Natural killer cell (primary cell): ENCODE measurements around the gene BDP1. TPM values are rescaled to one million over a fixed set of nuclear protein-coding genes. Genes with fewer than 3 reads are reported as not detected.
A peak's percentile ranks its signal among the peaks of the same experiment; 100 is the strongest.

Source experiments
- ATAC-seq, 3 donors: fragments of 150-1000 bp in 2 of 3; fragments of 200-7000 bp in 1 of 3; cut with Tn5 transposase; 1 replicate in 1 of 3; 2 replicates in 2 of 3; pipeline ENCODE4 v1.10.0; 2021; ENCODE audit warnings: mild to moderate bottlenecking in 2 of 3, moderate library complexity in 2 of 3
- DNase-seq, 2 donors: peaks; one replicate each; pipeline versions ENCODE4 v3.0.0 to v3.0.0-alpha.2; 2013 to 2021; ENCODE audit warnings: mixed read lengths in 1 of 2
- H3K27ac ChIP-seq: one replicate; pipeline ENCODE4 v1.5.1; 2013; ENCODE audit warnings: mild to moderate bottlenecking, low read length
- H3K27me3 ChIP-seq: one replicate; pipeline ENCODE4 v1.6.1; 2013; ENCODE audit warnings: low read length; ENCODE audit not compliant: control insufficient read depth, insufficient read depth
- H3K36me3 ChIP-seq: one replicate; pipeline ENCODE4 v1.6.1; 2013; ENCODE audit warnings: low read length; ENCODE audit not compliant: control insufficient read depth, insufficient read depth
- H3K4me1 ChIP-seq: one replicate; pipeline ENCODE4 v1.6.1; 2013; ENCODE audit warnings: low read length; ENCODE audit not compliant: control insufficient read depth, insufficient read depth
- H3K4me3 ChIP-seq: one replicate; pipeline ENCODE4 v1.5.1; 2013; ENCODE audit warnings: low read length
- H3K9me3 ChIP-seq: one replicate; pipeline ENCODE4 v1.6.1; 2013; ENCODE audit warnings: low read length; ENCODE audit not compliant: control insufficient read depth, insufficient read depth
- H3K27ac Mint-ChIP-seq, 2 donors: one replicate each; pipeline ENCODE4 v1.8.0; 2022; ENCODE audit warnings: mild to moderate bottlenecking in 2 of 2, mixed read lengths in 2 of 2, moderate library complexity in 1 of 2
- H3K27me3 Mint-ChIP-seq, 2 donors: one replicate each; pipeline ENCODE4 v1.8.0; 2022; ENCODE audit warnings: low read depth in 2 of 2, mixed read lengths in 2 of 2
- H3K36me3 Mint-ChIP-seq: one replicate; pipeline ENCODE4 v1.8.0; 2022; ENCODE audit warnings: mixed read lengths
- H3K4me1 Mint-ChIP-seq, 2 donors: one replicate each; pipeline ENCODE4 v1.8.0; 2022; ENCODE audit warnings: mixed read lengths in 2 of 2
- H3K4me3 Mint-ChIP-seq: one replicate; pipeline ENCODE4 v1.8.0; 2022; ENCODE audit warnings: mild to moderate bottlenecking, moderate library complexity, mixed read lengths
- H3K9me3 Mint-ChIP-seq, 2 donors: one replicate each; pipeline ENCODE4 v1.8.0; 2022; ENCODE audit warnings: mixed read lengths in 2 of 2
- WGBS: methylation state at CpG from one replicate; pipeline ENCODE4 v1.1.7; 2013; ENCODE audit warnings: missing lambda C conversion rate; ENCODE audit not compliant: insufficient coverage; 5-methylcytosine and 5-hydroxymethylcytosine counted together
- intact Hi-C: fragments of 100-400 bp; cut with micrococcal nuclease; formaldehyde crosslinking; loops from one replicate; pipeline ENCODE4 v1.14.2; 2022
- total RNA-seq, 4 donors: library from RNA; stranded (reverse); fragments of 120-200 nt in 1 of 4; gene quantifications; one replicate each; pipeline versions ENCODE4 v1.2.3 to v1.2.4, GENCODE V29; 2013 to 2022
- TF ChIP-seq, protein P1 (sequence below): fragments of 200-600 bp; IDR thresholded peaks from one replicate; pipeline ENCODE4 v1.8.0; 2022; ENCODE audit warnings: antibody characterized with exemption

The BDP1 gene
- total RNA-seq, 3 donors from 2014 or later (not counting 1 experiment from before 2014, with no cell fraction given), result 45.1 to 46.2 (median 45.8) TPM

DNA sequence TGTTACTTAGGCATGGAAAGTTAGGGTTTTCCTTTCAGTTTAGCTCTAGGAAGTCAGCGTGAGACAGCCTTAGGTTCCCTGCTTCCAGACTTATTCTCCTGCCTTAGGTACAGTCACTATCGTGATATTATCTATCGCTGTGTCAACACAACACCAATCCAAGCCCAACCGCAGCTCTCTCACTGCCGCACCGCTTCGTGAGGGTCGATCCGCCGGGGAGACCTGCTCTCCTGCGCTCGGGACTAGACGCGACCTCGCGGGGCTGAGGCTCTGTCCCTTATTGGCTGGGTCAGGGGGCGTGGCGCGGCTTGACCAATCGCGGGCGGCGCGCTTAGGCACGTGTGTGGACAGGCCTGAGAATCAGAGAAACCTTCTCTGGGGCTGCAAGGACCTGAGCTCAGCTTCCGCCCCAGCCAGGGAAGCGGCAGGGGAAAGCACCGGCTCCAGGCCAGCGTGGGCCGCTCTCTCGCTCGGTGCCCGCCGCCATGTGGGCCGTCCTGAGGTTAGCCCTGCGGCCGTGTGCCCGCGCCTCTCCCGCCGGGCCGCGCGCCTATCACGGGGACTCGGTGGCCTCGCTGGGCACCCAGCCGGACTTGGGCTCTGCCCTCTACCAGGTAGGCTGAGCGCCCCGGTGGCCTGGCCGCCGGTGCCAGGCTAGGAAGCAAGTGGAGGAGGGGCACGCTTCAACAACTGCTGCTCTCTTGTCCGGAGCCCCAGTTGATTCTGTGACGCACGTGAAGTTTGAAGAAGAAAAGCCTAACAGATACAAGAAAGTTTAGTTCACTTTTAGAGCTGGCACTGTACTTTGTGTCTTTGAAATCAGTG, 131.7 kb downstream of the BDP1 start, which contains the start of gene MCCC2:
TSS of gene MCCC2 (plus strand) at position 400 of the 825 bp plus-strand sequence. CDS start at position 486, 86 bp downstream.
- intact Hi-C loops, result loop anchor here (1.0 to 5.0 kb wide), 3 partner anchors 14 to 720 kb away; partner anchors contain the start of gene BDP1
- Histone ChIP-seq H3K4me3 (peak within 1 kb of the TSS; percentile 71), H3K27ac (peak within 1 kb of the TSS; percentile 90), H3K9me3 (no peaks in the 10 kb centered on the region), H3K36me3 (no peaks in the 10 kb centered on the region), H3K27me3 (no peaks in the 10 kb centered on the region), H3K4me1 (peaks cover 17% of the 10 kb centered on the region)
- peak within 1 kb of the TSS; percentile 94 to 97 for H3K27ac Mint-ChIP-seq
- under 1% methylated on average over 56 of the region's 56 CpGs for WGBS
- no peaks in the 10 kb centered on the region for H3K27me3 Mint-ChIP-seq
- peaks cover 33 to 46% of the 10 kb centered on the region in 2 donors for H3K4me1 Mint-ChIP-seq
- H3K9me3 Mint-ChIP-seq, result no peaks in the 10 kb centered on the region
- peak; percentile 95 to 99 (median 95) for ATAC-seq
- peak within 1 kb of the TSS; percentile 94 for H3K4me3 Mint-ChIP-seq
- H3K36me3 Mint-ChIP-seq, result no peaks in the 10 kb centered on the region
- peak; percentile 97 to 98 for DNase-seq
- TF ChIP-seq, protein P1, sequence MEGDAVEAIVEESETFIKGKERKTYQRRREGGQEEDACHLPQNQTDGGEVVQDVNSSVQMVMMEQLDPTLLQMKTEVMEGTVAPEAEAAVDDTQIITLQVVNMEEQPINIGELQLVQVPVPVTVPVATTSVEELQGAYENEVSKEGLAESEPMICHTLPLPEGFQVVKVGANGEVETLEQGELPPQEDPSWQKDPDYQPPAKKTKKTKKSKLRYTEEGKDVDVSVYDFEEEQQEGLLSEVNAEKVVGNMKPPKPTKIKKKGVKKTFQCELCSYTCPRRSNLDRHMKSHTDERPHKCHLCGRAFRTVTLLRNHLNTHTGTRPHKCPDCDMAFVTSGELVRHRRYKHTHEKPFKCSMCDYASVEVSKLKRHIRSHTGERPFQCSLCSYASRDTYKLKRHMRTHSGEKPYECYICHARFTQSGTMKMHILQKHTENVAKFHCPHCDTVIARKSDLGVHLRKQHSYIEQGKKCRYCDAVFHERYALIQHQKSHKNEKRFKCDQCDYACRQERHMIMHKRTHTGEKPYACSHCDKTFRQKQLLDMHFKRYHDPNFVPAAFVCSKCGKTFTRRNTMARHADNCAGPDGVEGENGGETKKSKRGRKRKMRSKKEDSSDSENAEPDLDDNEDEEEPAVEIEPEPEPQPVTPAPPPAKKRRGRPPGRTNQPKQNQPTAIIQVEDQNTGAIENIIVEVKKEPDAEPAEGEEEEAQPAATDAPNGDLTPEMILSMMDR, result no peak

- no peaks in the 10 kb centered on the region for H3K27me3 ChIP-seq
- H3K4me3 ChIP-seq, result peak overlapping the region; percentile 71
- H3K36me3 ChIP-seq, result no peaks in the 10 kb centered on the region
- H3K9me3 ChIP-seq, result no peaks in the 10 kb centered on the region
- peaks cover 17% of the 10 kb centered on the region for H3K4me1 ChIP-seq
- H3K36me3 Mint-ChIP-seq, result no peaks in the 10 kb centered on the region
- intact Hi-C loops, result loop anchor here (1.0 to 5.0 kb wide), 3 partner anchors 13 to 719 kb away; partner anchors contain the start of gene BDP1
- no peak for DNase-seq
- peak overlapping the region; percentile 90 for H3K27ac ChIP-seq
- H3K9me3 Mint-ChIP-seq, result no peaks in the 10 kb centered on the region
- peak overlapping the region; percentile 94 to 97 for H3K27ac Mint-ChIP-seq
- peaks cover 33 to 46% of the 10 kb centered on the region in 2 donors for H3K4me1 Mint-ChIP-seq
- peak; percentile 2 to 4 (median 3) for ATAC-seq
- TF ChIP-seq, protein P1, result no peak
- H3K4me3 Mint-ChIP-seq, result peak overlapping the region; percentile 94
- no peaks in the 10 kb centered on the region for H3K27me3 Mint-ChIP-seq
- 66% methylated on average over 18 of the region's 19 CpGs for WGBS
These were observed 132.5 kb downstream of the BDP1 start for GRCh38 chr5:71587766-71588532.

- Histone ChIP-seq H3K4me1 (peaks cover 17% of the 10 kb centered on the region), H3K27ac (no peak overlapping the region), H3K9me3 (no peaks in the 10 kb centered on the region), H3K36me3 (peaks cover 2% of the 10 kb centered on the region), H3K4me3 (no peak overlapping the region), H3K27me3 (no peaks in the 10 kb centered on the region)
- 90% methylated on average over 2 of the region's 2 CpGs for WGBS
- Mint-ChIP-seq H3K4me1 (peaks cover 33 to 46% of the 10 kb centered on the region in 2 donors), H3K27me3 (no peaks in the 10 kb centered on the region), H3K27ac (peak overlapping the region; percentile 94 to 97), H3K9me3 (no peaks in the 10 kb centered on the region), H3K36me3 (no peaks in the 10 kb centered on the region), H3K4me3 (peak overlapping the region; percentile 94)
- TF ChIP-seq, protein P1, result no peak
- intact Hi-C loops, result loop anchor here (5.0 kb wide), 1 partner anchor 719 kb away; no protein-coding TSS in a partner anchor
- DNase-seq (no peak), ATAC-seq (no peak)
These were observed 133.1 kb downstream of the BDP1 start for GRCh38 chr5:71588533-71588885.
